Ishikawa (cell line): ENCODE measurements around the gene ERAL1.

ENCODE experiments used
- EGR1 ChIP-seq: IDR thresholded peaks from 2 replicates; pipeline ENCODE4 v1.6.1; 2012
- EP300 ChIP-seq: IDR thresholded peaks from 2 replicates; pipeline ENCODE4 v1.6.1; 2012; ENCODE audit warnings: borderline replicate concordance
- MAX ChIP-seq: IDR thresholded peaks from 2 replicates; pipeline ENCODE4 v1.6.1; 2012
- RAD21 ChIP-seq: IDR thresholded peaks from 2 replicates; pipeline ENCODE4 v1.6.1; 2012; ENCODE audit warnings: low read depth
- TEAD4 ChIP-seq: IDR thresholded peaks from 2 replicates; pipeline ENCODE4 v1.6.1; 2012
- YY1 ChIP-seq: IDR thresholded peaks from 2 replicates; pipeline ENCODE4 v1.6.1; 2012; ENCODE audit warnings: low read depth
- TF ChIP-seq, protein P1 (sequence below): IDR thresholded peaks from 2 replicates; pipeline ENCODE4 v1.6.1; 2012; ENCODE audit warnings: low read depth, mild to moderate bottlenecking

GRCh38 chr17:28834420-28834819, 20.4 kb upstream of the ERAL1 start:
- TF ChIP-seq MAX (no peak), EGR1 (no peak), RAD21 (no peak), YY1 (no peak), TEAD4 (no peak), EP300 (no peak)
- TF ChIP-seq, protein P1, sequence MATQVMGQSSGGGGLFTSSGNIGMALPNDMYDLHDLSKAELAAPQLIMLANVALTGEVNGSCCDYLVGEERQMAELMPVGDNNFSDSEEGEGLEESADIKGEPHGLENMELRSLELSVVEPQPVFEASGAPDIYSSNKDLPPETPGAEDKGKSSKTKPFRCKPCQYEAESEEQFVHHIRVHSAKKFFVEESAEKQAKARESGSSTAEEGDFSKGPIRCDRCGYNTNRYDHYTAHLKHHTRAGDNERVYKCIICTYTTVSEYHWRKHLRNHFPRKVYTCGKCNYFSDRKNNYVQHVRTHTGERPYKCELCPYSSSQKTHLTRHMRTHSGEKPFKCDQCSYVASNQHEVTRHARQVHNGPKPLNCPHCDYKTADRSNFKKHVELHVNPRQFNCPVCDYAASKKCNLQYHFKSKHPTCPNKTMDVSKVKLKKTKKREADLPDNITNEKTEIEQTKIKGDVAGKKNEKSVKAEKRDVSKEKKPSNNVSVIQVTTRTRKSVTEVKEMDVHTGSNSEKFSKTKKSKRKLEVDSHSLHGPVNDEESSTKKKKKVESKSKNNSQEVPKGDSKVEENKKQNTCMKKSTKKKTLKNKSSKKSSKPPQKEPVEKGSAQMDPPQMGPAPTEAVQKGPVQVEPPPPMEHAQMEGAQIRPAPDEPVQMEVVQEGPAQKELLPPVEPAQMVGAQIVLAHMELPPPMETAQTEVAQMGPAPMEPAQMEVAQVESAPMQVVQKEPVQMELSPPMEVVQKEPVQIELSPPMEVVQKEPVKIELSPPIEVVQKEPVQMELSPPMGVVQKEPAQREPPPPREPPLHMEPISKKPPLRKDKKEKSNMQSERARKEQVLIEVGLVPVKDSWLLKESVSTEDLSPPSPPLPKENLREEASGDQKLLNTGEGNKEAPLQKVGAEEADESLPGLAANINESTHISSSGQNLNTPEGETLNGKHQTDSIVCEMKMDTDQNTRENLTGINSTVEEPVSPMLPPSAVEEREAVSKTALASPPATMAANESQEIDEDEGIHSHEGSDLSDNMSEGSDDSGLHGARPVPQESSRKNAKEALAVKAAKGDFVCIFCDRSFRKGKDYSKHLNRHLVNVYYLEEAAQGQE: no peak
